Measurements from ENCODE around the gene FGF19. TPM values are rescaled to one million over a fixed set of nuclear protein-coding genes. Genes with fewer than 3 reads are reported as not detected.

The FGF19 gene
- total RNA-seq, 1 experiment from 2014 or later: not detected

DNA sequence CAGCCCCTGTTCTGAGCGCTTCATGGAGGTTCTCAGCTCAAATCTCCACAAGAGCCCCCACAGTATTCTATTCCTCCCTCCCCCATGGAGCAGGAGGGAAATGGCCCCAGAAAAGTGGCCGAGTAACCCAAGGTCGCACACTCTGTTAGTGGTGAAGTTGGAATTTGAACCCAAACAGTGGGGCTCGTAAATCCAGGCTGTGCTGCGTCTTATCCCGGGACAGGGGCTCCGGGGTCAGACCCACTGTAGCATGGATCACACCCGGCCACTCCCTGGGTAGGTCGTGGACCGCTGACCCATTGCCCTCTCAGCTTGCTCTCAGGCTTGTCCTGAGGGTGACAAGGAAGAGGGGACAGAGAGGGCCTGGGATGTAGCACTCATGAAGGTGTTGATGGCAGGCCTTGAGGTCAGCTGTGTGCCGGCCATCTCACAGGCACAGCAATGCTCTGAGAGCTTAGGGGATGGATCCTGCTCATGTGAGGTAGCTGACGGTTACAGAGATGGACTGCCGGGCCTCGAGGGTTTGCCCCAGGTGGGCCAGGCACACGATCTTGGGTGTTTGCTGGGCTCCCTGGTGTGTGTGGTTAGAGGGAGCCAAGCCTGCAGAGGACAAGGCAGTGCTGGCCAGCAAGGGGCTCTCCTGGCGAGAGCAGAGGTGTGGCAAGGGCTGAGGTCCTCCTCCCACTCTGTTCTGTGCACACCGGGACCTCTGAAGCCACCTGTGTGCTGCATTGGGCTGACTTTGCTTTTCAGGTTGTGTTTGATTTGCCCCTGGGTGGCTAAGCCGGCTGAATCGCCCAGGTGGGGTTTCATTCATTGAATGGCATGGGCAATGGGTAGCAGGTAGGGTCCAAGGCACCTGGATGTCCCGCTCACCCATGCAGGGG, 2.3 kb upstream of the FGF19 start:
- CTCF ChIA-PET: no interaction called here

DNA sequence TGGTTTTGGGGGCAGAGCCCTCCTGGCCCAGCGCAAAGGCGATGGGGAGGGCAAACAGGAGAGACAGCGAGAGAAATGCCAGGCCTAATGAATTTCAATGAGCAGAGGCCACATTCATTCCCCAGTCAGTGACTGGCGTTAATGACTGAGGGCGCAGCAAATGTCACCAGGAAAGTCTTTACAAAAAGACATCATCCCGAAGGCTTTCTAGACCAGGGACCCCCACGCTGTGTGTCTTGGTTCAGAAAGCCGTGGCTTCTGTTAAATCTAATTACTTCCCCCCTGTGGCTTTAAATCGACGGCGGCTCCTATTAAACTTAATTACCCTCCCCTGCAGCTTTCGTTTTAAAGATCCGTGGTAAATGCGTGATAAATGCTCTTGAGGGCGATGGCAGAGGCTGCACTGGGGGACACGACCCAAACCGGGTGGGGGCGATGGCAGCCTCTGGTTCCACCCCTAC, 1.6 kb upstream of the FGF19 start:
- H3K4me1 ChIP-seq (ENCODE audit: insufficient read depth, low read length): peaks cover 11% of the 10 kb centered on the region
- ATAC-seq: no peak
- no peaks in the 10 kb centered on the region for H3F3A ChIP-seq (ENCODE audit: low read length, unreplicated experiment)
- no peaks in the 10 kb centered on the region for H3K9me3 ChIP-seq (ENCODE audit: low read length)
- H4K20me1 ChIP-seq (ENCODE audit: low read length): no peaks in the 10 kb centered on the region
- no peaks in the 10 kb centered on the region for H3K27me3 ChIP-seq (ENCODE audit: low read length)
- no peaks in the 10 kb centered on the region for H3K9me2 ChIP-seq (replicated peaks; ENCODE audit: low read length)
- no peak overlapping the region for H3K27ac ChIP-seq (ENCODE audit: low read length)
- no peaks in the 10 kb centered on the region for H3K36me3 ChIP-seq (ENCODE audit: low read depth, low read length)
- no TSS peak for BruUV-seq (replicated peaks)
- no peak for DNase-seq
- H2AFZ ChIP-seq (ENCODE audit: low read length): no peak overlapping the region
- H3K9ac ChIP-seq (ENCODE audit: low read length): no peak overlapping the region
- intact Hi-C loops (cut with micrococcal nuclease): loop anchor here (5.0 kb wide), 1 partner anchor 492 kb away; no protein-coding TSS in a partner anchor
- POLR2A ChIA-PET (ENCODE audit: unreplicated experiment): interaction anchor here (0.6 kb wide), 1 partner anchor 253 kb away, joined by 3 read pairs; no protein-coding TSS in a partner anchor
- H3K4me2 ChIP-seq (ENCODE audit: low read length): no peak overlapping the region
- CTCF ChIA-PET: no interaction called here
- H3K4me3 ChIP-seq (ENCODE audit: low read length): no peak overlapping the region
- TF ChIP-seq EZH2 (IDR thresholded peaks at IDR 0.05; ENCODE audit: low read length, unreplicated experiment) (no peak), EZH2phosphoT487 (IDR thresholded peaks at IDR 0.05; ENCODE audit: borderline replicate concordance, low read length) (no peak)
- TF ChIP-seq, protein P1, sequence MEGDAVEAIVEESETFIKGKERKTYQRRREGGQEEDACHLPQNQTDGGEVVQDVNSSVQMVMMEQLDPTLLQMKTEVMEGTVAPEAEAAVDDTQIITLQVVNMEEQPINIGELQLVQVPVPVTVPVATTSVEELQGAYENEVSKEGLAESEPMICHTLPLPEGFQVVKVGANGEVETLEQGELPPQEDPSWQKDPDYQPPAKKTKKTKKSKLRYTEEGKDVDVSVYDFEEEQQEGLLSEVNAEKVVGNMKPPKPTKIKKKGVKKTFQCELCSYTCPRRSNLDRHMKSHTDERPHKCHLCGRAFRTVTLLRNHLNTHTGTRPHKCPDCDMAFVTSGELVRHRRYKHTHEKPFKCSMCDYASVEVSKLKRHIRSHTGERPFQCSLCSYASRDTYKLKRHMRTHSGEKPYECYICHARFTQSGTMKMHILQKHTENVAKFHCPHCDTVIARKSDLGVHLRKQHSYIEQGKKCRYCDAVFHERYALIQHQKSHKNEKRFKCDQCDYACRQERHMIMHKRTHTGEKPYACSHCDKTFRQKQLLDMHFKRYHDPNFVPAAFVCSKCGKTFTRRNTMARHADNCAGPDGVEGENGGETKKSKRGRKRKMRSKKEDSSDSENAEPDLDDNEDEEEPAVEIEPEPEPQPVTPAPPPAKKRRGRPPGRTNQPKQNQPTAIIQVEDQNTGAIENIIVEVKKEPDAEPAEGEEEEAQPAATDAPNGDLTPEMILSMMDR (conservative IDR thresholded peaks at IDR 0.05; ENCODE audit: low read depth, low read length): no peak
- H3K79me2 ChIP-seq (ENCODE audit: low read length): no peaks in the 10 kb centered on the region

More for the DNA sequence above, 2.3 kb upstream of the FGF19 start:
- Histone ChIP-seq H4K20me1 (ENCODE audit: low read length) (no peaks in the 10 kb centered on the region), H3K4me3 (ENCODE audit: low read length) (no peak overlapping the region), H3K79me2 (ENCODE audit: low read length) (no peaks in the 10 kb centered on the region), H2AFZ (ENCODE audit: low read length) (no peak overlapping the region), H3K36me3 (ENCODE audit: low read depth, low read length) (no peaks in the 10 kb centered on the region), H3K4me2 (ENCODE audit: low read length) (no peak overlapping the region), H3K27me3 (ENCODE audit: low read length) (no peaks in the 10 kb centered on the region), H3K4me1 (ENCODE audit: insufficient read depth, low read length) (peaks cover 5% of the 10 kb centered on the region; the same call in 1 of the 2 replicates), H3K9me2 (replicated peaks; ENCODE audit: low read length) (no peaks in the 10 kb centered on the region), H3F3A (ENCODE audit: low read length, unreplicated experiment) (no peaks in the 10 kb centered on the region), H3K9ac (ENCODE audit: low read length) (no peak overlapping the region), H3K27ac (ENCODE audit: low read length) (no peak overlapping the region), H3K9me3 (ENCODE audit: low read length) (no peaks in the 10 kb centered on the region)
- POLR2A ChIA-PET (ENCODE audit: unreplicated experiment): interaction anchor here (0.6 kb wide), 1 partner anchor 252 kb away, joined by 3 read pairs; no protein-coding TSS in a partner anchor
- ATAC-seq (no peak), DNase-seq (no peak)
- intact Hi-C loops (cut with micrococcal nuclease): loop anchor here (5.0 kb wide), 1 partner anchor 491 kb away; no protein-coding TSS in a partner anchor
- no TSS peak for BruUV-seq (replicated peaks)
- TF ChIP-seq EZH2 (IDR thresholded peaks at IDR 0.05; ENCODE audit: low read length, unreplicated experiment) (no peak), EZH2phosphoT487 (IDR thresholded peaks at IDR 0.05; ENCODE audit: borderline replicate concordance, low read length) (no peak)
- TF ChIP-seq, protein P1 (conservative IDR thresholded peaks at IDR 0.05; ENCODE audit: low read depth, low read length): no peak
